Measurements from ENCODE around the gene IL1F10. TPM values are rescaled to one million over a fixed set of nuclear protein-coding genes. Genes with fewer than 3 reads are reported as not detected.
A peak's percentile ranks its signal among the peaks of the same experiment; 100 is the strongest.

The IL1F10 gene
- total RNA-seq, 4 donors from 2014 or later, result not detected

DNA sequence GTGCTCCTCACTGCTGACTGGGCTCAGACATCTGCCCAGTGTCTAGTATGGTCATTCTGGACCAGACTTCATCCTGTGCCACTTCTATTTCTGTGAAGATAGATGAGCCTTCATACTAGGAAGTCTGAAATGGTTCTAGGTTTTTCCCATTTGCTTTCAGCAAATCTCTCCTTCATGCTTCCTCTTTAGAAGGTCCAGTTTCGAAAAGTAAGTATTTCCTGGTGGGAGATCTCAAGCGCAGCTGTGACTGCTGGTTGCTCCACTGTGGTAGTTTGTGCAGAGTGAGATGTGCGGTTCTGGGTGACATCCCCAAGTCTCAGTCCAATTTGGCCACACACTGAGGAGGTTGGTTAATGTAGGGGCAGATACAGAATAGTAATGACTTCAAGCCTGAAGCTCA is 29.5 kb upstream of the IL1F10 start:
- Histone ChIP-seq H3K27ac (replicated peaks in 1 of 4) (no peak overlapping the region), H3K27me3 (no peaks in the 10 kb centered on the region), H3K4me3 (no peak overlapping the region), H3K4me1 (no peaks in the 10 kb centered on the region), H3K9me3 (no peaks in the 10 kb centered on the region), H3K36me3 (no peaks in the 10 kb centered on the region)
- intact Hi-C loops (cut with DNase I), result no loop called here
- no peak for TF ChIP-seq EP300 (IDR thresholded peaks at IDR 0.05)
- TF ChIP-seq POLR2AphosphoS5 (IDR thresholded peaks at IDR 0.05), result no peak
- TF ChIP-seq, protein P1, sequence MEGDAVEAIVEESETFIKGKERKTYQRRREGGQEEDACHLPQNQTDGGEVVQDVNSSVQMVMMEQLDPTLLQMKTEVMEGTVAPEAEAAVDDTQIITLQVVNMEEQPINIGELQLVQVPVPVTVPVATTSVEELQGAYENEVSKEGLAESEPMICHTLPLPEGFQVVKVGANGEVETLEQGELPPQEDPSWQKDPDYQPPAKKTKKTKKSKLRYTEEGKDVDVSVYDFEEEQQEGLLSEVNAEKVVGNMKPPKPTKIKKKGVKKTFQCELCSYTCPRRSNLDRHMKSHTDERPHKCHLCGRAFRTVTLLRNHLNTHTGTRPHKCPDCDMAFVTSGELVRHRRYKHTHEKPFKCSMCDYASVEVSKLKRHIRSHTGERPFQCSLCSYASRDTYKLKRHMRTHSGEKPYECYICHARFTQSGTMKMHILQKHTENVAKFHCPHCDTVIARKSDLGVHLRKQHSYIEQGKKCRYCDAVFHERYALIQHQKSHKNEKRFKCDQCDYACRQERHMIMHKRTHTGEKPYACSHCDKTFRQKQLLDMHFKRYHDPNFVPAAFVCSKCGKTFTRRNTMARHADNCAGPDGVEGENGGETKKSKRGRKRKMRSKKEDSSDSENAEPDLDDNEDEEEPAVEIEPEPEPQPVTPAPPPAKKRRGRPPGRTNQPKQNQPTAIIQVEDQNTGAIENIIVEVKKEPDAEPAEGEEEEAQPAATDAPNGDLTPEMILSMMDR (IDR thresholded peaks at IDR 0.05), result no peak
- TF ChIP-seq POLR2A (IDR thresholded peaks at IDR 0.05; ENCODE audit: low read depth), result no peak
- WGBS, result 77% methylated on average over 3 of the region's 3 CpGs
- no peak for DNase-seq (ENCODE audit: extremely low spot score)

DNA sequence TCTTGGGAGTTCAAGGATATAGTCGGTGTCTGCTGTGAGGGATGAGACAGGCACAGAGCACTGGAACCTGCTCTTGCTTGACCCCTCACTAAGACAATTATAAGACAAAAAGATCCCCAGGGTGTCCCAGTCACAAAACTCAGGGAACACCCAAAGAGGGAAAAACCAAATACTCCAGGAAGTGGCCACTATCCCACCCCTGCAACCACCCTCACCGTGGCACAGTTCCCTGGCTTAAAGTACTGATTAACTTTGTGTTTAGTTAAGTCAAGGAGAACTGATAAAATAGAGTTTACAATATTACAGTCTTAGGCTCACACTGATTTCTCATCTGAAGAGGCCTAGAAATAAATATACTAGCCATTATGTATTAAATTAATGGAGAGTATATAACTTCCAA is 28.6 kb upstream of the IL1F10 start:
- intact Hi-C loops (cut with DNase I), result no loop called here
- Histone ChIP-seq H3K27ac (replicated peaks in 1 of 4) (no peak overlapping the region), H3K36me3 (no peaks in the 10 kb centered on the region), H3K4me1 (no peaks in the 10 kb centered on the region), H3K27me3 (no peaks in the 10 kb centered on the region), H3K4me3 (no peak overlapping the region), H3K9me3 (no peaks in the 10 kb centered on the region)
- WGBS, result 90% methylated on average over 2 of the region's 2 CpGs
- TF ChIP-seq EP300 (IDR thresholded peaks at IDR 0.05) (no peak), POLR2A (IDR thresholded peaks at IDR 0.05; ENCODE audit: low read depth) (no peak), POLR2AphosphoS5 (IDR thresholded peaks at IDR 0.05) (no peak)
- TF ChIP-seq, protein P1 (IDR thresholded peaks at IDR 0.05), result no peak
- DNase-seq (ENCODE audit: extremely low spot score), result peak; percentile 87

DNA sequence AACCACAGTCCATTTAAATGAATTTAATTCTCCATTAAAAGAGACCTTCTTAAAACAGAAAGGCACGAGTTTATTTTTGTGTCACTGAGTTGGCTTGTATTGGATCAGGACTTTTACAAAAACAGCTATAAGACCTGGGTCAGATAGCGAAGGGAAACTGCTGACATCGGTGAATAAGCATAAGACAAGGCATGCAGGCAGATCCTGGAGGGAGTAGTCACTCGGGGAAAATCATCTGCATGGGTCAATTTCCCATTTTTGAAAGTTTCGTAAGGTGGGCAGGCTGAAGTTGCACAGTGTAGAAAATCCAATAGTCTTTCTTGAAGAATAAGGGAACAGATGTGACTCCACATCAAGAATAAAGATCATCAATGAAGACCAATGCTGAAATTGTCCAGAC is 28.1 kb upstream of the IL1F10 start:
- TF ChIP-seq POLR2AphosphoS5 (IDR thresholded peaks at IDR 0.05), result no peak
- no peak for TF ChIP-seq POLR2A (IDR thresholded peaks at IDR 0.05; ENCODE audit: low read depth)
- TF ChIP-seq, protein P1 (IDR thresholded peaks at IDR 0.05), result no peak
- TF ChIP-seq EP300 (IDR thresholded peaks at IDR 0.05), result no peak
- DNase-seq (ENCODE audit: extremely low spot score), result peak; percentile 12
- Histone ChIP-seq H3K27me3 (no peaks in the 10 kb centered on the region), H3K4me1 (no peaks in the 10 kb centered on the region), H3K4me3 (no peak overlapping the region), H3K36me3 (no peaks in the 10 kb centered on the region), H3K9me3 (no peaks in the 10 kb centered on the region), H3K27ac (replicated peaks in 1 of 4) (no peak overlapping the region)
- WGBS, result 50% methylated on average over 5 of the region's 5 CpGs
- intact Hi-C loops (cut with DNase I), result no loop called here

DNA sequence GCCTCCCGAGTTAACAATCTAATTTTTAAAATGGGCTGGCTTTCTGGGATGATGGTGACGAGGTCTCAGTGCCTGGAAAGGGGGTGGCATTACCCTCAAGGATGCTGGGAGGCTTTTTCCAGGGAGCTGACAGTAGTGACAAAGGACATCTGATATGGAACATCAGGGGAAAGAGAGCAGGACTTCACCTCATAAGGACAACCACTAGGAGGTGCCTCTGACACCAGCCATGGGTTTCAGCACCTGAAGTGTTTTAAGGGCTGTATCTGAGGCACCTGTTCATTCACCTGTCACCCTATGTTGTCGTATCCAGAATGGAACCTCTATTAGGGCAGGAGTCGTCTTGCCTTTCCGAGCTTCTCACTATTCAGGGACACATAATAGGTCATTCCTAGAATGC is 25.9 kb upstream of the IL1F10 start:
- no peaks in the 10 kb centered on the region for H3K36me3 ChIP-seq
- H3K9me3 ChIP-seq, result no peaks in the 10 kb centered on the region
- intact Hi-C loops (cut with DNase I), result no loop called here
- no peaks in the 10 kb centered on the region for H3K4me1 ChIP-seq
- 57% methylated on average over 5 of the region's 5 CpGs for WGBS
- TF ChIP-seq POLR2AphosphoS5 (IDR thresholded peaks at IDR 0.05) (no peak), EP300 (IDR thresholded peaks at IDR 0.05) (no peak), POLR2A (IDR thresholded peaks at IDR 0.05; ENCODE audit: low read depth) (no peak)
- TF ChIP-seq, protein P1 (IDR thresholded peaks at IDR 0.05), result no peak
- H3K27me3 ChIP-seq, result no peaks in the 10 kb centered on the region
- DNase-seq (ENCODE audit: extremely low spot score), result peak; percentile 80
- H3K27ac ChIP-seq (replicated peaks in 1 of 4), result no peak overlapping the region
- H3K4me3 ChIP-seq, result no peak overlapping the region

DNA sequence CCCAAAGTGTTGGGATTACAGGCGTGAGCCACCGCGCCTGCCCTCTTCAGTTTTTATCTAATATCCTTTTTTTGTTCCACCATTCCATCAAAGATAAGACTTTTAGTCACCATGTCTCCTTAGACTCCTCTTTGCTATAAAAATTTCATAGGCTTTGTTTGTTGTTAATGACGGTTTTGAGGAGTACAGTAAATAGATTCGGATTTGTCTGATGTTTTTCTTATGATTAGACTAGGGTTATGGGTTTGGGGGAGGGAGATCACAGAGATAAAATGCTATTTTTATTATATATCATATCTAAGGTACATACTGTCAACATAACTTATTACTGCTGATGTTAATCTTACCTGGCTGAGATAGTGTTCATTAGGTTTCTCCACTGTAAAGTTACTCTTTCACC is 21.3 kb upstream of the IL1F10 start:
- no peak overlapping the region for H3K27ac ChIP-seq (replicated peaks in 1 of 4)
- intact Hi-C loops (cut with DNase I), result no loop called here
- WGBS, result 89% methylated on average over 5 of the region's 5 CpGs

More for the DNA sequence above, 21.3 kb upstream of the IL1F10 start:
- no peaks in the 10 kb centered on the region for H3K9me3 ChIP-seq
- H3K27me3 ChIP-seq, result no peaks in the 10 kb centered on the region
- TF ChIP-seq POLR2AphosphoS5 (IDR thresholded peaks at IDR 0.05) (no peak), EP300 (IDR thresholded peaks at IDR 0.05) (no peak), POLR2A (IDR thresholded peaks at IDR 0.05; ENCODE audit: low read depth) (no peak)
- TF ChIP-seq, protein P1 (IDR thresholded peaks at IDR 0.05), result no peak
- H3K4me3 ChIP-seq, result no peak overlapping the region
- H3K36me3 ChIP-seq, result no peaks in the 10 kb centered on the region
- no peak for DNase-seq (ENCODE audit: extremely low spot score)
- H3K4me1 ChIP-seq, result no peaks in the 10 kb centered on the region

Data from esophagus muscularis mucosa (tissue), 4 donors.